ENCODE results near the gene CARD14.

- TF ChIP-seq AFF4 (CRISPR knock-in tag; IDR thresholded peaks at IDR 0.05) (no peak), EZH2 (conservative IDR thresholded peaks at IDR 0.05; ENCODE audit: low read depth, low read length) (no peak), ZBTB34 (CRISPR knock-in tag; IDR thresholded peaks at IDR 0.05) (no peak), RBM22 (optimal IDR thresholded peaks at IDR 0.05; ENCODE audit: low read length) (no peak), RAD21 (CRISPR knock-in tag; IDR thresholded peaks at IDR 0.05) (no peak), SRF (IDR thresholded peaks at IDR 0.05; ENCODE audit: low read depth, low read length) (no peak), ZC3H4 (CRISPR knock-in tag; IDR thresholded peaks at IDR 0.05; ENCODE audit: borderline replicate concordance) (no peak), CTCF (CRISPR knock-in tag; IDR thresholded peaks at IDR 0.05) (no peak), HNF4G (IDR thresholded peaks at IDR 0.05; ENCODE audit: borderline replicate concordance, low read depth, low read length) (no peak), HNF4G (CRISPR knock-in tag; IDR thresholded peaks at IDR 0.05; ENCODE audit: borderline replicate concordance, low read depth) (no peak), EP300 (IDR thresholded peaks at IDR 0.05; ENCODE audit: low read depth in 2 of 2, low read length in 2 of 2) (no peak), EP300 (CRISPR knock-in tag; IDR thresholded peaks at IDR 0.05; ENCODE audit: borderline replicate concordance) (no peak)
Observed at GRCh38 chr17:80190716-80191115, 20.9 kb downstream of the CARD14 start.
